Activated T-cell treated with anti-CD3 and anti-CD28 coated beads for 24 hours (primary cell): Measurements from ENCODE around the gene GMCL2.
"Not testable (repeated sequence)": the region's sequence is repeated elsewhere in the genome, so short reads cannot be mapped to it uniquely, and the experiment has no call there.

Source experiments
- DNase-seq: peaks from one replicate; pipeline ENCODE4 v3.0.0-alpha.2; 2020; ENCODE audit warnings: low read depth

GMCL2 gene

GRCh38 chr5:178204935-178205748 is 18.0 kb upstream of the GMCL2 start:
- peak; percentile 69 for DNase-seq

GRCh38 chr5:178204182-178204934 is 17.2 kb upstream of the GMCL2 start, which contains the start of gene HNRNPAB:
TSS of gene HNRNPAB (plus strand) at chr5:178204533. CDS start at chr5:178204838, 305 bp downstream.
- peak; percentile 93 for DNase-seq

- DNase-seq: no peak
These were observed 16.6 kb upstream of the GMCL2 start for GRCh38 chr5:178203670-178204181.

GRCh38 chr5:178202541-178202940 is 15.4 kb upstream of the GMCL2 start:
- DNase-seq: no peak

DNA sequence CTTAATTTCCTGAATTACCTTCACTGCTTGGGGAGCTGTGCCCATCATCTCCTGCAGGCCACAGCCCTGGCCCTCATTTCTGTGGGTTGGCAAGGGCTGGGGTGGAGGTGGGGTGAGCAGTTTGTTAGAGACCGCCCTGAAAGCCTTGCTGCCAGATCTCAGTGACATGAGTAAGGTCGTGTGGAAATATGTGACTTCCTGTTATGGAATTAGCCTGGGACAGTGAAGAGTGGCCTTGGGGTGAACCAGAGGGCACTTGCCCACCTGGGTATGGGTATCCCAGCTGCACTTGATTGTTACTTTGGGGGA is 14.7 kb upstream of the GMCL2 start:
- no peak for DNase-seq

- DNase-seq: no peak
These were observed 14.2 kb upstream of the GMCL2 start for GRCh38 chr5:178201221-178201926.

GRCh38 chr5:178199581-178200434 is 12.6 kb upstream of the GMCL2 start:
- no peak for DNase-seq

GRCh38 chr5:178198706-178199105 is 11.5 kb upstream of the GMCL2 start:
- DNase-seq: no peak

DNA sequence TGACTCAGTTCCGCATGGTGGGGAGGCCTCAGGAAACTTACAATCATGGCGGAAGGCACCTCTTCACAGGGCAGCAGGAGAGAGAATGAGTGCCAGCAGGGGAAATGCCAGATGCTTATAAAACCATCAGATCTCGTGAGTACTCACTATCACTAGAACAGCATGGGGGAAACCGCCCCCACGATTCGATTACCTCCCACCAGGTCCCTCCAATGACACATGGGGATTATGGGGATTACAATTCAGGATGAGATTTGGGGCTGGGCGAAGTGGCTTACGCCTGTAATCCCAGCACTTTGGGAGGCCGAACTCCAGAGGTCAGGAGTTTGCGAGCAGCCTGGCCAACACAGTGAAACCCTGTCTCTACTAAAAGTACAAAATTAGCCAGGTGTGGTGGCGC is 11.0 kb upstream of the GMCL2 start:
- not testable (repeated sequence) for DNase-seq

DNA sequence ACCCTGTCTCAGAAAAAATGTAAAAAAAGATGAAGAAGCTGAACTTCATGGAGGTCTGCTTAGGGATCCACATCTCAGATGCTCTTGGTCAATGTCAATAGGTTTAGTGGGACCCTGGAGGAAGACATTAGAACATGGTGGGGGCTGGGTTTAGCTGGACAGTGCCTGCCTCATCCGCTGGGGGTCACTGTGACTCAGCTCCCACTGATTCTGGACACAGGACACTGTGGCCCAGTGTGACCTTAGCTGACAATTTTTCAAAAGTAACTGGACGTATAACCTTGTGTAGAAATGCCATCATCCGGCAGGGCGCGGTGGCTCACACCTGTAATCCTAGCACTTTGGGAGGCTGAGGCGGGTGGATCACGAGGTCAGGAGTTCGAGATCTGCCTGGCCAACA is 9.8 kb upstream of the GMCL2 start:
- no peak for DNase-seq

- no peak for DNase-seq
These were observed 9.2 kb upstream of the GMCL2 start for GRCh38 chr5:178196281-178196812.

DNA sequence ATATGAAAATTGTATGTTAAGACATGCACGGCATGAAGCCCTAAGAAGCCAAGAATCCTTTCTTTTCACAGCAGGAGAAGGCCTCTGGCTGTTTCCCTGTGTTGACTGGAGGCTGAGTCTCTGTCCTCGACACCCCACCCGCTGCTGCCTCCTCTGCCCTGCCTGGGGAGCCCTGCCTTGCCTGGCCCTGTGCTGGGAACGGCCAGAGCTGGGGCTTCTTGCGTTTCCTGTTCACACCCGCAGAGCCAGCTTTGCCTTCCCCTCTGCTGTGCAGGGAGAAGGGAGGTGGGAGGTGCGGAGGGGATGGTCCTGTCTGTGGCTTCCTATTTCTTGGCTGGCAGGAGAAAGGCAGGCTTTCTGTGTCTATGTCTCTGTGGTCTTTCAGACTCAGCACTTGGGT is 6.9 kb upstream of the GMCL2 start:
- DNase-seq: no peak

GRCh38 chr5:178193251-178193809 is 6.2 kb upstream of the GMCL2 start:
- no peak for DNase-seq

DNA sequence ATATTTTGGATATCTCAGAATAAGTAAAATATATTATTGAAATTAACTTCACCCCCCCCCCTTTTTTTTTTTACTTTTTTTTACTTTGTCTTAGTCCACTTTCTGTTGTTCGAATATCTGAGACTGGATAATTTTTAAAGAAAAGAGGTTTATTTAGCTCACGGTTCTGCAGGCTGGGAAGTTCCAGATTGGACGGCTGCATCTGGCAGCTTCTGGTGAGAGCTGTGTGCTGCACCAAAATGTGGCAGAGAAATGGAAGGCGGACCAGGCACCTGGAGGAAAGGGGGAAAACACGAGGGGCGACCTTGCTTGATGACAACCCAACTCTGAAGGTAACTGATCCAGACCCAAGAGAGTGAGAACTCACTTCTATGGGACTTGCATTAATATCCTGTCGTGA is 5.6 kb upstream of the GMCL2 start:
- DNase-seq: no peak

GRCh38 chr5:178192244-178192643 is 5.1 kb upstream of the GMCL2 start:
- DNase-seq: no peak

GRCh38 chr5:178191661-178192060 is 4.5 kb upstream of the GMCL2 start:
- no peak for DNase-seq

GRCh38 chr5:178189433-178189832 is 2.3 kb upstream of the GMCL2 start:
- no peak for DNase-seq

DNA sequence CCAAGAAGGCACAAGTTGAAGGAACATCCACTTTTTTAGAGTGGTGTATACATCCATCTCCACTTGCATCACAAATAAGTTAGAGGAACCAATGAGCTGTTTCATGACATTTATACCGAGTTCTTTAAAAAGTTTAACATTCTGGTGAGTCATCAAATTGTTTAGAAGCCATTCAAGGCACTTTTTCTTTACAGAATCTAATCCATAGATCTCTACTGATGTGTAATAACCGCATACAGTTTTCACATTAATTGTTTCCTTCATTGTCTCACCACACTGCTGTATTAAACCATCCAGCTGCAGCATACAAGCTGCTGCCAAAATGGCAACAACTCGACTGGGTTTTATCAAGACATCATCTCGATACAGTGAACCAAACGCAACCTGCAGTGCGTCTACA is 744 bp downstream of the GMCL2 start:
- no peak for DNase-seq

GRCh38 chr5:178182158-178182876 is 4.9 kb downstream of the GMCL2 start:
- DNase-seq: no peak

- DNase-seq: no peak
These were observed 6.9 kb downstream of the GMCL2 start for GRCh38 chr5:178180141-178180863.
